Panc1 (cell line): ENCODE data around the gene GPLD1. TPM values are rescaled to one million over a fixed set of nuclear protein-coding genes. Genes with fewer than 3 reads are reported as not detected.

Source experiments
- ATAC-seq: fragments of 200-7000 bp; cut with Tn5 transposase; 2 replicates; pipeline ENCODE4 v1.9.1; 2020; ENCODE audit warnings: mild to moderate bottlenecking, moderate library complexity
- BruUV-seq: library from RNA; stranded (reverse); fragments of 400-500 nt; replicated peaks from 2 replicates; lab custom pipeline; 2021; lab: Mats Ljungman, UMichigan
- CTCF ChIA-PET: fragments of 300-600 bp; sonication (Branson Sonifier 250); formaldehyde crosslinking; loops from one replicate; lab custom pipeline; 2022; ENCODE audit warnings: antibody characterized with exemption; lab: Charles Lee
- POLR2A ChIA-PET: fragments of 300-600 bp; sonication (Branson Sonifier 250); formaldehyde crosslinking; loops from one replicate; lab custom pipeline; 2022; ENCODE audit warnings: antibody characterized with exemption; lab: Charles Lee
- DNase-seq: peaks from one replicate; pipeline ENCODE4 v3.0.0-alpha.2; 2010; ENCODE audit warnings: low read depth, low spot score
- H3K27ac ChIP-seq: 2 replicates; pipeline ENCODE4 v1.5.1; 2011; ENCODE audit warnings: mild to moderate bottlenecking, low read length, inconsistent platforms
- H3K27me3 ChIP-seq: fragments of 200-500 bp; sonication (Bioruptor generic); 2 replicates; pipeline ENCODE4 v1.6.0; 2014; ENCODE audit warnings: low read length, inconsistent platforms; ENCODE audit not compliant: control insufficient read depth, insufficient read depth
- H3K36me3 ChIP-seq: fragments of 200-500 bp; sonication (Bioruptor generic); 2 replicates; pipeline ENCODE4 v1.5.1; 2014; ENCODE audit warnings: inconsistent platforms, mild to moderate bottlenecking, low read length, moderate library complexity; ENCODE audit not compliant: control insufficient read depth, insufficient read depth
- H3K4me1 ChIP-seq: 2 replicates; pipeline ENCODE4 v1.5.1; 2011; ENCODE audit warnings: inconsistent platforms, mild to moderate bottlenecking, low read length, moderate library complexity; ENCODE audit not compliant: control insufficient read depth, insufficient read depth
- H3K4me3 ChIP-seq, 2 experiments: 2 replicates each; pipeline ENCODE4 v1.5.1; 2011 to 2012; ENCODE audit warnings: low read depth in 2 of 2, low read length in 2 of 2, mild to moderate bottlenecking in 2 of 2, inconsistent platforms in 1 of 2, moderate library complexity in 1 of 2
- H3K9me3 ChIP-seq: fragments of 200-500 bp; sonication (Bioruptor generic); 2 replicates; pipeline ENCODE4 v1.5.1; 2014; ENCODE audit warnings: low read depth, mild to moderate bottlenecking, inconsistent platforms, low read length, moderate library complexity; ENCODE audit not compliant: control insufficient read depth, insufficient read depth
- POLR2AphosphoS5 ChIP-seq: IDR thresholded peaks from 2 replicates; pipeline ENCODE4 v1.6.1; 2012; ENCODE audit warnings: mild to moderate bottlenecking, low read depth, low read length, moderate library complexity
- SIN3A ChIP-seq: IDR thresholded peaks from 2 replicates; pipeline ENCODE4 v1.6.1; 2012; ENCODE audit warnings: low read depth, mild to moderate bottlenecking, low read length, moderate library complexity, borderline replicate concordance; ENCODE audit not compliant: insufficient read depth
- TCF7L2 ChIP-seq: IDR thresholded peaks from 2 replicates; pipeline ENCODE4 v1.6.1; 2011; ENCODE audit warnings: mild to moderate bottlenecking, low read depth, low read length, inconsistent platforms
- in situ Hi-C: cut with HindIII; loops from 2 replicates; pipeline ENCODE4 v1.10.0; 2016; ENCODE audit warnings: low sequenced_read_pairs, low pct_unique_long_range_greater_than_20kb
- intact Hi-C: fragments of 100-400 bp; cut with micrococcal nuclease; formaldehyde crosslinking; loops from one replicate; pipeline ENCODE4 v1.10.0; 2022; ENCODE audit not compliant: unreplicated experiment
- total RNA-seq: library from RNA; stranded (reverse); gene quantifications from one replicate; pipeline ENCODE4 v1.2.1, GENCODE V29; 2021; ENCODE audit not compliant: unreplicated experiment
- TF ChIP-seq, protein P1 (sequence below), 2 experiments: IDR thresholded peaks; 2 replicates each; pipeline ENCODE4 v1.6.1; 2011 to 2012; ENCODE audit warnings: low read depth in 2 of 2, control low read depth in 1 of 2, low read length in 1 of 2, mild to moderate bottlenecking in 1 of 2, moderate library complexity in 1 of 2; ENCODE audit not compliant: insufficient read depth in 1 of 2
- TF ChIP-seq, protein P2 (sequence below): fragments of 450-650 bp; IDR thresholded peaks from 2 replicates; pipeline ENCODE4 v1.5.1; 2017; ENCODE audit warnings: mild to moderate bottlenecking

GPLD1 gene
- total RNA-seq, 1 experiment from 2014 or later = 0.98 TPM

- no peak overlapping the region for H3K27ac ChIP-seq
- no peaks in the 10 kb centered on the region for H3K36me3 ChIP-seq
- DNase-seq (no peak), ATAC-seq (no peak)
- in situ Hi-C loops = no loop called here
- H3K9me3 ChIP-seq = no peaks in the 10 kb centered on the region
- no TSS peak for BruUV-seq
- no peaks in the 10 kb centered on the region for H3K4me1 ChIP-seq
- intact Hi-C loops = no loop called here
- TF ChIP-seq TCF7L2 (no peak), POLR2AphosphoS5 (no peak), SIN3A (no peak)
- TF ChIP-seq, protein P1, sequence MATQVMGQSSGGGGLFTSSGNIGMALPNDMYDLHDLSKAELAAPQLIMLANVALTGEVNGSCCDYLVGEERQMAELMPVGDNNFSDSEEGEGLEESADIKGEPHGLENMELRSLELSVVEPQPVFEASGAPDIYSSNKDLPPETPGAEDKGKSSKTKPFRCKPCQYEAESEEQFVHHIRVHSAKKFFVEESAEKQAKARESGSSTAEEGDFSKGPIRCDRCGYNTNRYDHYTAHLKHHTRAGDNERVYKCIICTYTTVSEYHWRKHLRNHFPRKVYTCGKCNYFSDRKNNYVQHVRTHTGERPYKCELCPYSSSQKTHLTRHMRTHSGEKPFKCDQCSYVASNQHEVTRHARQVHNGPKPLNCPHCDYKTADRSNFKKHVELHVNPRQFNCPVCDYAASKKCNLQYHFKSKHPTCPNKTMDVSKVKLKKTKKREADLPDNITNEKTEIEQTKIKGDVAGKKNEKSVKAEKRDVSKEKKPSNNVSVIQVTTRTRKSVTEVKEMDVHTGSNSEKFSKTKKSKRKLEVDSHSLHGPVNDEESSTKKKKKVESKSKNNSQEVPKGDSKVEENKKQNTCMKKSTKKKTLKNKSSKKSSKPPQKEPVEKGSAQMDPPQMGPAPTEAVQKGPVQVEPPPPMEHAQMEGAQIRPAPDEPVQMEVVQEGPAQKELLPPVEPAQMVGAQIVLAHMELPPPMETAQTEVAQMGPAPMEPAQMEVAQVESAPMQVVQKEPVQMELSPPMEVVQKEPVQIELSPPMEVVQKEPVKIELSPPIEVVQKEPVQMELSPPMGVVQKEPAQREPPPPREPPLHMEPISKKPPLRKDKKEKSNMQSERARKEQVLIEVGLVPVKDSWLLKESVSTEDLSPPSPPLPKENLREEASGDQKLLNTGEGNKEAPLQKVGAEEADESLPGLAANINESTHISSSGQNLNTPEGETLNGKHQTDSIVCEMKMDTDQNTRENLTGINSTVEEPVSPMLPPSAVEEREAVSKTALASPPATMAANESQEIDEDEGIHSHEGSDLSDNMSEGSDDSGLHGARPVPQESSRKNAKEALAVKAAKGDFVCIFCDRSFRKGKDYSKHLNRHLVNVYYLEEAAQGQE (IDR thresholded peaks at IDR 0.05; ENCODE audit: insufficient read depth in 1 of 2, low read depth in 2 of 2, low read length in 1 of 2) = no peak
- TF ChIP-seq, protein P2, sequence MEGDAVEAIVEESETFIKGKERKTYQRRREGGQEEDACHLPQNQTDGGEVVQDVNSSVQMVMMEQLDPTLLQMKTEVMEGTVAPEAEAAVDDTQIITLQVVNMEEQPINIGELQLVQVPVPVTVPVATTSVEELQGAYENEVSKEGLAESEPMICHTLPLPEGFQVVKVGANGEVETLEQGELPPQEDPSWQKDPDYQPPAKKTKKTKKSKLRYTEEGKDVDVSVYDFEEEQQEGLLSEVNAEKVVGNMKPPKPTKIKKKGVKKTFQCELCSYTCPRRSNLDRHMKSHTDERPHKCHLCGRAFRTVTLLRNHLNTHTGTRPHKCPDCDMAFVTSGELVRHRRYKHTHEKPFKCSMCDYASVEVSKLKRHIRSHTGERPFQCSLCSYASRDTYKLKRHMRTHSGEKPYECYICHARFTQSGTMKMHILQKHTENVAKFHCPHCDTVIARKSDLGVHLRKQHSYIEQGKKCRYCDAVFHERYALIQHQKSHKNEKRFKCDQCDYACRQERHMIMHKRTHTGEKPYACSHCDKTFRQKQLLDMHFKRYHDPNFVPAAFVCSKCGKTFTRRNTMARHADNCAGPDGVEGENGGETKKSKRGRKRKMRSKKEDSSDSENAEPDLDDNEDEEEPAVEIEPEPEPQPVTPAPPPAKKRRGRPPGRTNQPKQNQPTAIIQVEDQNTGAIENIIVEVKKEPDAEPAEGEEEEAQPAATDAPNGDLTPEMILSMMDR = no peak
- ChIA-PET CTCF (no interaction called here), POLR2A (no interaction called here)
- H3K27me3 ChIP-seq = no peaks in the 10 kb centered on the region
- H3K4me3 ChIP-seq = no peak overlapping the region
Observed at GRCh38 chr6:24504649-24505586, 15.5 kb upstream of the GPLD1 start.

GRCh38 chr6:24504287-24504648 is 14.9 kb upstream of the GPLD1 start:
- CTCF ChIA-PET = no interaction called here
- BruUV-seq = no TSS peak
- POLR2A ChIA-PET = no interaction called here
- in situ Hi-C loops = no loop called here
- H3K9me3 ChIP-seq = no peaks in the 10 kb centered on the region
- no peak overlapping the region for H3K4me3 ChIP-seq
- no peak for ATAC-seq
- H3K27ac ChIP-seq = no peak overlapping the region
- no peak for DNase-seq
- no peaks in the 10 kb centered on the region for H3K4me1 ChIP-seq
- no peaks in the 10 kb centered on the region for H3K27me3 ChIP-seq
- TF ChIP-seq, protein P1 (IDR thresholded peaks at IDR 0.05; ENCODE audit: insufficient read depth in 1 of 2, low read depth in 2 of 2, low read length in 1 of 2) = no peak
- TF ChIP-seq SIN3A (no peak), POLR2AphosphoS5 (no peak), TCF7L2 (no peak)
- TF ChIP-seq, protein P2 = no peak
- H3K36me3 ChIP-seq = no peaks in the 10 kb centered on the region
- intact Hi-C loops = no loop called here
